ENCODE measurements around the gene OTOG. TPM values are rescaled to one million over a fixed set of nuclear protein-coding genes. Genes with fewer than 3 reads are reported as not detected.

The OTOG gene
- total and polyA plus RNA-seq, 12 donors: not detected

DNA sequence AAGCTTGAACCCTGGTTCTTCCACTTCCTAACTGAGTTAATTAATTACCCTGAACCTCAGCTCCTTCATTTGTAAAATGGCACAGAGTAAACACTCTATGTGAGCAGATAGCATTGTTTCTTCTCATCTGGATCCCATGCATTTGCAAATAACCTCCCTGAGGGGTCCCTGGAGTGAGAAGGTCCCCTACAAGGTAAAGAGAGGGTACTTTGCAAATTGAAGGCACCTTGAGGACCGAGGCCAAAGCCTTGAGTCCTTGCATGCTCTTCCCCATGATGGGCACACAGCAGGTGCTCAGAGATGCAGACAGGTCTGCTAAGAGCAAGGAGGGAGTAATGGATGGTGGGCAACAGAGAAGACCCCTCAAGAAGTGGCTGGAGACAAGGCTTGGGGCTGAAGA lies 33.2 kb downstream of the OTOG start:
- Histone ChIP-seq H3K27ac (no peak overlapping the region), H3K4me1 (replicated peaks in 1 of 2) (no peaks in the 10 kb centered on the region), H3K9me3 (replicated peaks in 1 of 3) (no peaks in the 10 kb centered on the region), H3K27me3 (no peaks in the 10 kb centered on the region), H3K36me3 (replicated peaks in 1 of 2) (no peaks in the 10 kb centered on the region), H3K4me3 (no peak overlapping the region)
- DNase-seq: peak in 1 of 7 donors; percentile 2
- TF ChIP-seq, protein P1, sequence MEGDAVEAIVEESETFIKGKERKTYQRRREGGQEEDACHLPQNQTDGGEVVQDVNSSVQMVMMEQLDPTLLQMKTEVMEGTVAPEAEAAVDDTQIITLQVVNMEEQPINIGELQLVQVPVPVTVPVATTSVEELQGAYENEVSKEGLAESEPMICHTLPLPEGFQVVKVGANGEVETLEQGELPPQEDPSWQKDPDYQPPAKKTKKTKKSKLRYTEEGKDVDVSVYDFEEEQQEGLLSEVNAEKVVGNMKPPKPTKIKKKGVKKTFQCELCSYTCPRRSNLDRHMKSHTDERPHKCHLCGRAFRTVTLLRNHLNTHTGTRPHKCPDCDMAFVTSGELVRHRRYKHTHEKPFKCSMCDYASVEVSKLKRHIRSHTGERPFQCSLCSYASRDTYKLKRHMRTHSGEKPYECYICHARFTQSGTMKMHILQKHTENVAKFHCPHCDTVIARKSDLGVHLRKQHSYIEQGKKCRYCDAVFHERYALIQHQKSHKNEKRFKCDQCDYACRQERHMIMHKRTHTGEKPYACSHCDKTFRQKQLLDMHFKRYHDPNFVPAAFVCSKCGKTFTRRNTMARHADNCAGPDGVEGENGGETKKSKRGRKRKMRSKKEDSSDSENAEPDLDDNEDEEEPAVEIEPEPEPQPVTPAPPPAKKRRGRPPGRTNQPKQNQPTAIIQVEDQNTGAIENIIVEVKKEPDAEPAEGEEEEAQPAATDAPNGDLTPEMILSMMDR (IDR thresholded peaks at IDR 0.05): no peak
- TF ChIP-seq POLR2A (IDR thresholded peaks at IDR 0.05): no peak
- 58 to 83% (median 66%) methylated on average over 1 of the region's 1 CpG for WGBS, 4 donors
- intact Hi-C loops (cut with DNase I): no loop called here

DNA sequence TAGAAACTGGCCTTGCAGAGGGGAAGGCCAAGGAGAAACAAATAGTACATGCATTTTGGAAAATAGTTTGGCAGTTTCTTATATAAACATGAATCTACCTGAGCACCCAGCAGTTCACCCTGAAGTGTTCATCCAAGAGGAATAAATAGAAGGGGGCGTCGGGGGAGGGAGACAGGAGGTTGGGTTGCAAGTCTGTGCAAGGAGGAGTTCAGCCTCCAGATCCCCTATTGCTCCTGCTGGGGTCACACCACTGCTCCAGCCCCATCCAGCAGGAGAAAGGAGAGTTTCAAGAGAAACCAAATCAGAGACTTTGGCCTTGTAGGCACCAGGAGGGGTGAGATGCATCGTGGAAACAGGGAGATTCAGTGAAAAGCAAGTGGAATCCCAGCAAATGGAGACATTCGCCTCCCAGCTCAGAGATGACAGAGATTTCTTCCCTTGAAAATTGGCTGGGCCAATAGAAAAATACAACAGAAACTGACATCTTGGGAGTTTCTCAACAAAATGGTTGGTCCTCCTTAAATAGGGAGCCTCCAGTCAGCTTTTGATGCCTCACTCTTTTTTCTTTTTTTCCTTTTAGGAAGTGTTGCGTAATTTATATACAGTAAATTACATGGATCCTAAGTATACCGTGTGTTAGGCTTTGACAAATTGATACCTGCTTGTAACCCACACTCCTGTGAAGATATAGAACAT lies 34.1 kb downstream of the OTOG start:
- WGBS, 4 donors: 68 to 78% (median 74%) methylated on average over 6 of the region's 6 CpGs

DNA sequence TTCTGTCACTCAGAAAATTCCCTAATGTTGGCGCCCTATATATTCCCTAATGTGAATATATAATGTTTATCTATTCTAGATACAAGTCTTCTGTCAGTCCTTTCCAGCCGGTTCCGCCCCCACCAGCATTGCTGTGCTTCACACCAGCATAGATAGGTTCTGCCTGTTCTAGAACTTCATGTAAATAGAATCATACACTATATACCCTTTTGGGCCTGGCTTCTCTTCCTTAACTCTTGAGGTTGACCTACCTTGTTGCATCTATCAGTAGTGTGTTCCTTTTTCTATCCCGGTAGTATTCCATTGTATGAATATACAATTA lies 34.6 kb downstream of the OTOG start:
- 86 to 93% (median 92%) methylated on average over 4 of the region's 4 CpGs for WGBS, 4 donors
- peak in 1 of 7 donors; percentile 21 for DNase-seq
- H3K9me3 ChIP-seq (replicated peaks in 1 of 3): no peaks in the 10 kb centered on the region
- H3K27ac ChIP-seq: no peak overlapping the region
- H3K4me3 ChIP-seq: no peak overlapping the region
- intact Hi-C loops (cut with DNase I): no loop called here
- TF ChIP-seq, protein P1 (IDR thresholded peaks at IDR 0.05): no peak
- no peak for TF ChIP-seq POLR2A (IDR thresholded peaks at IDR 0.05)
- no peaks in the 10 kb centered on the region for H3K27me3 ChIP-seq
- no peaks in the 10 kb centered on the region for H3K4me1 ChIP-seq (replicated peaks in 1 of 2)
- H3K36me3 ChIP-seq (replicated peaks in 1 of 2): no peaks in the 10 kb centered on the region

More for the DNA sequence above, 34.1 kb downstream of the OTOG start:
- TF ChIP-seq, protein P1 (IDR thresholded peaks at IDR 0.05): no peak
- no peak for TF ChIP-seq POLR2A (IDR thresholded peaks at IDR 0.05)
- Histone ChIP-seq H3K4me1 (replicated peaks in 1 of 2) (no peaks in the 10 kb centered on the region), H3K4me3 (no peak overlapping the region), H3K9me3 (replicated peaks in 1 of 3) (no peaks in the 10 kb centered on the region), H3K36me3 (replicated peaks in 1 of 2) (no peaks in the 10 kb centered on the region), H3K27me3 (no peaks in the 10 kb centered on the region), H3K27ac (no peak overlapping the region)
- DNase-seq: peak in 1 of 7 donors; percentile 2
- intact Hi-C loops (cut with DNase I): no loop called here

DNA sequence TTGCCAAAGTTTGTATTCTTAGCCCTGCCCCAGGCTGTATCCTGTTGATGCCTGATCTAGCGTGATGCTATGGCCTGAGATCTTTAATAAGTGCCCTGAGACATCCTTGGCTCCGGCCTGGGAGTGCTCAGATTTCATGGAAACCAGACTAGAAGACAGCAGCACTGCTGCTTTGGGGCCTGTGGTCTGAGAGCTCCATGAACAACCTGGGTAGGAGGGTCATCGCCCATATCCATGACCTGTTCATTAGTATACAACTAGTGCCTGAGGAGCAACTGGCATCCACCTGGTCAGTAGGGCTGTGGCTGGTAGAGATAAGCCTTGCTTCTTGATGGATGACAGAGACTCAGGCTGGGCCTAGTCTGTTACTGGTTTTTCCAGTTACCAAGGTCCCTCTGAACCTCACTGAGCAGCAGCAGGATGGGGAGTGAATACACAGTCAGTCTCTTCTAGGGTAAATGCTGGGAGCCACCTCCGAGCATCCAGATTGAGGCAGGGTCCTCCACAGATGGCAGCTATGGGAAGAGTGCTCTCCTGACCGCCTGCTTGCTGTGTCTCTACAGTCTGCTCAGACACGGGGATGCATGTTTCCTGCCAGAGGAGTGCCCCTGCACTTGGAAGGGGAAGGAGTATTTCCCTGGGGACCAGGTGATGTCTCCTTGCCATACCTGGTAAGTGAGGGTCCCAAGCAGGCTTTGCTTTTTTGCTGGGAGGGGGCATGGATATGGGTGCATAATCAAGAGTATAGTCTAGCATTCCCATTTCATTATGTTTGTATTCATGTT lies 39.0 kb downstream of the OTOG start:
- Histone ChIP-seq H3K4me3 (no peak overlapping the region), H3K4me1 (replicated peaks in 1 of 2) (no peaks in the 10 kb centered on the region), H3K36me3 (replicated peaks in 1 of 2) (no peaks in the 10 kb centered on the region), H3K27ac (no peak overlapping the region), H3K27me3 (no peaks in the 10 kb centered on the region), H3K9me3 (replicated peaks in 1 of 3) (no peaks in the 10 kb centered on the region)
- WGBS, 4 donors: 76 to 89% (median 83%) methylated on average over 3 to 6 of the region's 6 CpGs
- TF ChIP-seq POLR2A (IDR thresholded peaks at IDR 0.05): no peak
- TF ChIP-seq, protein P1 (IDR thresholded peaks at IDR 0.05): no peak
- intact Hi-C loops (cut with DNase I): no loop called here
- DNase-seq: peak in 1 of 7 donors; percentile 1
